ENCODE measurements around the gene PLB1. TPM values are rescaled to one million over a fixed set of nuclear protein-coding genes. Genes with fewer than 3 reads are reported as not detected.

The PLB1 gene
- total RNA-seq, 4 donors from 2014 or later, result 6.3 to 15.4 (median 10.9) TPM

DNA sequence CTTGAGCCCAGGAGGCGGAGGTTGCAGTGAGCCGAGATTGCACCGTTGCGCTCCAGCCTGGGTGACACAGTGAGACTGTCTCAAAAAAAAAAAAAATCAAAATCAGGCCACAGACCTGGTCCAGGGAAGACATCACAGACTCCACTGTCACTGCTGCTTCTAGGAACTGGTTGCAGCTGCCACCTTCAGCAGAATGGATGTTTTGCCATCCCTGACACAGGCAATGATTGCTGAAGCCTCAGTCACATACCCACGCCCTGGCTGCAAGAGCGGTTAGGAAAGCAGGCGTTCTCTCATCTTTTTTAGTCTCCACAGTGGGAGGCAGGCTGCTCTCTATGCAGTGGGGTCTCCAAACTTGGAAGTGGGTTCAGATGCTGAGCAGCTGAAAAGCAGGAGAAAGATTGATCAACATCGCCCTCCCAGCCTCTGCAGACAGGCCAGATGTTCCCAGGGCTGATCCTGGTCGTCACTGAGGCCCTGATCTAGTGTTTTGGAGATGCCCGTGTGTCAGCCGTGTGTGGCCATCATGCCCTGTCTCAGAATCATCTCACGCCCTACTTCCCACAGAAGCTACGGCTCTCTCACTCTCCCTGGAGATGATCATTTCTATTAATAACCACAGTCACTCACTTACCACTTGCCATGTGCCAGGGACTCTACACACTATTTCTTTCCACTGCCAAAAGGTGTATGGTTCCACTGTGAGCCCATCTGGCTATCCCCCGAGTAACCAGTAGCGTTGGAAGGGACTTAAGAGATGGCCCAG is 91.8 kb downstream of the PLB1 start:
- ATAC-seq (ENCODE audit: low FRiP score), result no peak
- TF ChIP-seq, protein P1, sequence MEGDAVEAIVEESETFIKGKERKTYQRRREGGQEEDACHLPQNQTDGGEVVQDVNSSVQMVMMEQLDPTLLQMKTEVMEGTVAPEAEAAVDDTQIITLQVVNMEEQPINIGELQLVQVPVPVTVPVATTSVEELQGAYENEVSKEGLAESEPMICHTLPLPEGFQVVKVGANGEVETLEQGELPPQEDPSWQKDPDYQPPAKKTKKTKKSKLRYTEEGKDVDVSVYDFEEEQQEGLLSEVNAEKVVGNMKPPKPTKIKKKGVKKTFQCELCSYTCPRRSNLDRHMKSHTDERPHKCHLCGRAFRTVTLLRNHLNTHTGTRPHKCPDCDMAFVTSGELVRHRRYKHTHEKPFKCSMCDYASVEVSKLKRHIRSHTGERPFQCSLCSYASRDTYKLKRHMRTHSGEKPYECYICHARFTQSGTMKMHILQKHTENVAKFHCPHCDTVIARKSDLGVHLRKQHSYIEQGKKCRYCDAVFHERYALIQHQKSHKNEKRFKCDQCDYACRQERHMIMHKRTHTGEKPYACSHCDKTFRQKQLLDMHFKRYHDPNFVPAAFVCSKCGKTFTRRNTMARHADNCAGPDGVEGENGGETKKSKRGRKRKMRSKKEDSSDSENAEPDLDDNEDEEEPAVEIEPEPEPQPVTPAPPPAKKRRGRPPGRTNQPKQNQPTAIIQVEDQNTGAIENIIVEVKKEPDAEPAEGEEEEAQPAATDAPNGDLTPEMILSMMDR (IDR thresholded peaks at IDR 0.05), result no peak
- DNase-seq (ENCODE audit: low spot score), result no peak

DNA sequence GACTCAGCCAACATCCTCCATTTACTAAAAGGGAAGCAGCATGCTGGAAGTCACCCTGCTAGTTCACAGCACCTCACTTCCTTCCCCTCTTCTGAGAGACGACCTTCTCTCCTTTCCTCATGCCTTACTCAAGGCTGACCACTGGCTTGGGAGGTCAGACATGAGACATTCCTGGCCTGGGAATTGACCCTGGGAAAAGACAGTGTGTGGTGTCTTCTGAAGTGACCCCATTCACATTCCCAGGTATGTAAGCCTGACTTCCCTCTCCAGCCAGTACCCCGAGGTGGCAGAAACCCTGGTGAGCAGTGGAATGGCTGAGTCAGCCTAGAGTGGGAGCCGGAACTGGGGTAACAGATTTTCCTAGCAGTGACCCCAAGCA is 92.4 kb downstream of the PLB1 start:
- ATAC-seq (ENCODE audit: low FRiP score), result no peak
- TF ChIP-seq, protein P1 (IDR thresholded peaks at IDR 0.05), result no peak
- no peak for DNase-seq (ENCODE audit: low spot score)

DNA sequence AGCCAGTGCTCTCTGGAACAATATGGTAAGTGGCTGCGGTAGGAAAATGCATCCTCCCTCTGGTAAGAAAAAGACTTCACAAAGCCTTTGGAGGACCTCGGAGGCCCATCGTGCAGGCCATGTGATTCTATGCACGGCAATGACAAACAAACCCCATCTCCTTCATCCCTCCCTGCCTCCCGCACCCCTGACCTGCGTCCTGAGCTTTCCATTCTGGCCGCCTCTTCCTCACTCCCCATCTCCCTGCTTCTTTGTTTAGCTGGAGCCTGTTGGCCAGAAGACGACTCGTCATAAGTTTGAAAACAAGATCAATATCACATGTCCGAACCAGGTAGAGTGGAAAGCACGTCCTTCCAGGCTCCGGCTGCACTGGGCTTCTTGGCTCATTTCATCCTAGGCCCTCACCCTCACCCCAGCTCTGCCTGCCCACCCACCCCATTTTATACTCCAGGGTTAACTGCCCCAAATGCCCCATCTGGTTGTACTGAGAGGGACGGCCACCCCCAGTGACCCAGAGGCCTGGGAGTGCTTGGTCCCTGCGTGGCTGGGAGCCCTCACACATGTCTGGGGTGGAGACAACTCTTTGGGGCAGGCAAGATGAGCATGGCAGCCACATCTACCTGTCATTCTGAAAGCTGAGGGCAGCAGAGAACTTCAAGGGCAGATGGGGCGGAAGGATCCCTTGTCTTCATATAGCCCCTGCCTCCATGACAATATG is 94.0 kb downstream of the PLB1 start:
- ATAC-seq (ENCODE audit: low FRiP score) (no peak), DNase-seq (ENCODE audit: low spot score) (no peak)
- TF ChIP-seq, protein P1 (IDR thresholded peaks at IDR 0.05), result no peak

DNA sequence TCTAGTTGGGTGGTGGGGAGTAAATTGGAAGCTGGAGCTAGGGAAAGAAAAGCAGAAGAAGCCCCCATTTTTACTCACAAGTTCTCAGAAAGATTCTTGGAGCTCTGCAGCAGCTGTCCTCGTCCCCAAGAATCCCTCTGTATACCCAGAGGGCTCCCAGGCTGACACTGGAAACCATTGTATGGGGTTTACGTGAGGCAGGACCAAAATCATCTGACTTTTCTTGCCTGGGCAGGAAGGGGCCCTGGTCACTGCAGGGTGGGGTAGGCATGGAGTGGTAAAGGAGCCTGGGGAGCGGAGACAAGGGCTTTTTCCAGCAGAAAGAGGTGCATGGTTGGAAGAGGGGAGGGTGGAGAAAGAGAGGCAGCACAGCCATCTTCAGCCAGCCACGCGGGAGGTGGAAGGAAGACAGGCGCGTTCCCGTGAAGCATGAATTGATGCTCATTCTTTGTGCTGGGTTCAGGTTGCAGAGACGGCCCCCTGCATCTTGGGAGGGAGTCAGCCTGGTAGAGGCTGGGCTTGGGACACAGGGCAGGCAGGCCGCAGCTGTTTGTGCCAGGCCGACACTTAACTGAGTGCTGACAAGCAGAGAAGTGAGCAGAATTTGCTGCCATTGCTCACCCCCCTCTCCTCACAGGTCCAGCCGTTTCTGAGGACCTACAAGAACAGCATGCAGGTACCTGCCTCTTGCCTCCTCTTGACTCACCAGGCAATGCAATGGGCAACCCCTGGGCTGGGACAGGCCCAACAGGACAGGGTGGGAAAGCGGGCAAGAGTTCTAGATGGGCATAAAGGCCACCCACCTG is 94.8 kb downstream of the PLB1 start:
- DNase-seq (ENCODE audit: low spot score), result no peak
- ATAC-seq (ENCODE audit: low FRiP score), result no peak
- TF ChIP-seq, protein P1 (IDR thresholded peaks at IDR 0.05), result no peak

DNA sequence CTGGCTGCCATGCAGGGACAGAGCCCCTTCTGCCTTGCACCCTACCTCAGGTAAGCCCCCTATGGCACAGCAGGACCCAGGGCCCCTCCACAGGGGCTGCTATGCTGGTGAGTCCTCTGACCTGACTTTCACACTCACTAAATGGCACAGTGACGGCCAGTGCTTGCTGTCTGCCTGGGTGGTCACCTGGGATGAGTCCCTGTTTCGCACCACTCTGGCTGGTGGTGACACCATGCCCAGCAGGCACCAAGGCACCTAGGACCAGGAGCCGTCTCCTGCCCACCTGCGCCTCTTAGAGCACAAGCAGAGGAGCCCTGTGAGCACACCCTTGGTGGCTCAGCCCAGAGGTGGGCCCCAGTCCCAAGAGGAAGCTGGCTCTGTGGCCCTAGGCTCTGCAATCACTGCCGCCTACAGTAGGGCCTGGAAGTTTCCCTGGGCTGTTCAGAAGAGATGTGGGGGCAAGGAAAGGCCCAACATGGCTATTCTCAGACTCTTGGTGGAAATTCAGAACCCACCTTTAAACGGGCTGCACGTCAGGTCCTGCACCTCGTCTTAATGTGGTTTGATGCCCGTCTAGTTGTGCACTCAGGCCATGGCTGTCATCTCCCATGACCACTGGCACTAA is 96.0 kb downstream of the PLB1 start:
- ATAC-seq (ENCODE audit: low FRiP score) (no peak), DNase-seq (ENCODE audit: low spot score) (no peak)
- TF ChIP-seq, protein P1 (IDR thresholded peaks at IDR 0.05), result no peak

DNA sequence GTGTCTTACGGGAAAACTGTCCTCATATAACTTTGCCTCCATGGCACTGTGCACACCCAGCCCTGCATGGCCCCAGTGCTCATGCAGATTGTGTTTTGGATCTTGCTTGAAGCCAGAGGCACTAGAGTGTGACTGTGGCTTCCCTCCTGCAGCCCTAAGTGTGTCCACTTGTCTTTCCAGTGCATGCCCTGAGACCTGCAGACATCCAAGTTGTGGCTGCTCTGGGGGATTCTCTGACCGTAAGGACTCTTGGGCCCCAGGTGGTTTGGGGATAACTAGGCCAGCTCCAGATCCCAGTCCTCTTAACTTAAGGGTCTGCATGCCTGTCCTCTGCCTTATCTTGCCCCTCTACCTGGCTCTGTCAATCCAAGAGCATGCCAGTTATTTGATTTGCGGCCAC is 96.6 kb downstream of the PLB1 start:
- no peak for DNase-seq (ENCODE audit: low spot score)

More for the DNA sequence above, 96.6 kb downstream of the PLB1 start:
- TF ChIP-seq, protein P1 (IDR thresholded peaks at IDR 0.05), result no peak
- no peak for ATAC-seq (ENCODE audit: low FRiP score)

Measured in omental fat pad (tissue), 4 donors.